ENCODE measurements around the gene KIAA0930.

Gene KIAA0930

DNA sequence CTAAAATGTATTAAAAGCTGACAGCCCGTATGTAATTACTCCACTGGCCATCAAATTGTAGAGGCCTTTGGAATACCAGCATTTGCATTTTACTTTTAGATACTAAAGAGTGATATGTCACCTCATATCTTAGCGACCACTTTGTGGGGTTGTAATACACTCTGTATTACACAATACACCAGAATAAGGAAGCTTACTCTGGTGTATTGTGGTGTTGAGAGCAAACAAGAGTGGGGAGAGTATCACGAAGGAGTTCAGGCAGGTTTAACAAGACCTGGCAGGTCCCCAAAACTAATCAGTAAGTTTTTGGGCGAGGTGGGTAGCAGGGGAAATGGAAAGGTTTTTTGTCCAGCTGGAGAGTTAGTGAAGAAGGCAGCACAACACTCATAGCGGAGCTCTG, 73.8 kb downstream of the KIAA0930 start:
- TF ChIP-seq POLR2AphosphoS5 (IDR thresholded peaks at IDR 0.05; ENCODE audit: low read depth, low read length) (no peak), SPI1 (IDR thresholded peaks at IDR 0.05; ENCODE audit: low read depth, low read length) (no peak), POU2F2 (IDR thresholded peaks at IDR 0.05; ENCODE audit: low read depth, low read length) (no peak), PAX5 (IDR thresholded peaks at IDR 0.05; ENCODE audit: insufficient read depth, low read length, severe bottlenecking) (no peak), TAF1 (IDR thresholded peaks at IDR 0.05; ENCODE audit: low read depth, low read length) (no peak), POLR2A (IDR thresholded peaks at IDR 0.05; ENCODE audit: low read depth, low read length) (no peak)
- FAIRE-seq (no peak), DNase-seq (ENCODE audit: insufficient read length, low spot score) (no peak)

GRCh38 chr22:45164270-45165088, 76.2 kb downstream of the KIAA0930 start:
- TF ChIP-seq POLR2A (IDR thresholded peaks at IDR 0.05; ENCODE audit: low read depth, low read length) (no peak), POLR2AphosphoS5 (IDR thresholded peaks at IDR 0.05; ENCODE audit: low read depth, low read length) (0 out of 2 replicates have a peak, but pooled peaks have one; percentile 2), POU2F2 (IDR thresholded peaks at IDR 0.05; ENCODE audit: low read depth, low read length) (no peak), PAX5 (IDR thresholded peaks at IDR 0.05; ENCODE audit: insufficient read depth, low read length, severe bottlenecking) (no peak), SPI1 (IDR thresholded peaks at IDR 0.05; ENCODE audit: low read depth, low read length) (no peak)
- DNase-seq (ENCODE audit: insufficient read length, low spot score) = peak; percentile 47
- peak; percentile 50 for FAIRE-seq

DNA sequence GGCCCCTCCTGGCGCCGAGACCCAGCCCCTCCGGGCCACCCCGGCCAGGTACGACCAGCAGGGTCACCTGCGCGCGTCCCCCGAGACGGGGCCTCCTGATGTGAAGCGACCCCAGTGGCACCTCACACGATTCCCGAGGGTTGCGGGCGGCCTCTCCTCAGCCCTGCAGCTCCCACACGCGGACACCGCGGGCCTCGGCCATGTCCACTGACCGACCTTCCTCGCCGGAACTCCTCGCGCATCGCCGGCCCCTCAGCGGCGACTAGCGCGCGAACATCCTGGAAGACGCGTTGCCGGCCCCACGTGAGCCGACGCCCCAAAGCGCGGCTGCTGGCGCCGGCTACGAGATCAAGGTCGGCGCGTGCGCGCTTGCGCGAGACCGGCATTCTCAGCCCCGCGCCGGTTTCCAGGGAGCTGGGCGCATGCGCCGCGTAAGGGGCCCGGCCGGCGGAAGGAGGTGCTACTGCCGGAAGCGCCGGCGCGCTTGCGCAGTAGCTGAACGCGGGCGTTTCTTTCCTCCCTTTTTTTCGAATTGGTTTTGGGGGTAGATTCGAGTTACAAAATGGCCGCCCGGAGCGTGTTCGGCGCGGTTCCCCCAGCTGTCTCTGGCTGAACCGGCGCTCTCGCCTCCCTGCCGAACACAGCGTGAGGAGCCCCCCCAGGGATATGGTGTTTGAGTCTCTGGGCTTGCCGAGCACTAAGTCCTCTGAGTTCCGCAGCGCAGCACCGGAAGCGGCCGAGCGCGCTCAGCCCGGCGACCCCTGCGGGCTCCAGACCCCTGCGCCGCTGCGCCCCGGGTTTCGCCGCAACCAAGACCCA, 77.0 kb downstream of the KIAA0930 start, which contains the start of gene NUP50:
TSS of gene NUP50 (plus strand) at position 475 of the 819 bp plus-strand sequence. CDS start 4,253 bp downstream, outside the sequence.
- TF ChIP-seq POLR2A (IDR thresholded peaks at IDR 0.05; ENCODE audit: low read depth, low read length) (peak; percentile 93), PAX5 (IDR thresholded peaks at IDR 0.05; ENCODE audit: insufficient read depth, low read length, severe bottlenecking) (no peak), POU2F2 (IDR thresholded peaks at IDR 0.05; ENCODE audit: low read depth, low read length) (no peak), POLR2AphosphoS5 (IDR thresholded peaks at IDR 0.05; ENCODE audit: low read depth, low read length) (peak; percentile 90), TAF1 (IDR thresholded peaks at IDR 0.05; ENCODE audit: low read depth, low read length) (peak; percentile 73), SPI1 (IDR thresholded peaks at IDR 0.05; ENCODE audit: low read depth, low read length) (no peak)
- peak; percentile 95 for FAIRE-seq

GRCh38 chr22:45163099-45163450, 77.6 kb downstream of the KIAA0930 start:
- FAIRE-seq (no peak), DNase-seq (ENCODE audit: insufficient read length, low spot score) (peak; percentile 16)
- TF ChIP-seq POU2F2 (IDR thresholded peaks at IDR 0.05; ENCODE audit: low read depth, low read length) (no peak), POLR2AphosphoS5 (IDR thresholded peaks at IDR 0.05; ENCODE audit: low read depth, low read length) (no peak), POLR2A (IDR thresholded peaks at IDR 0.05; ENCODE audit: low read depth, low read length) (no peak), PAX5 (IDR thresholded peaks at IDR 0.05; ENCODE audit: insufficient read depth, low read length, severe bottlenecking) (no peak), SPI1 (IDR thresholded peaks at IDR 0.05; ENCODE audit: low read depth, low read length) (no peak), TAF1 (IDR thresholded peaks at IDR 0.05; ENCODE audit: low read depth, low read length) (no peak)

More for the DNA sequence above, 77.0 kb downstream of the KIAA0930 start, which contains the start of gene NUP50:
- DNase-seq (ENCODE audit: insufficient read length, low spot score) = peak; percentile 96

- FAIRE-seq (no peak), DNase-seq (ENCODE audit: insufficient read length, low spot score) (no peak)
- TF ChIP-seq TAF1 (IDR thresholded peaks at IDR 0.05; ENCODE audit: low read depth, low read length) (no peak), PAX5 (IDR thresholded peaks at IDR 0.05; ENCODE audit: insufficient read depth, low read length, severe bottlenecking) (no peak), POU2F2 (IDR thresholded peaks at IDR 0.05; ENCODE audit: low read depth, low read length) (no peak), POLR2AphosphoS5 (IDR thresholded peaks at IDR 0.05; ENCODE audit: low read depth, low read length) (no peak), SPI1 (IDR thresholded peaks at IDR 0.05; ENCODE audit: low read depth, low read length) (no peak), POLR2A (IDR thresholded peaks at IDR 0.05; ENCODE audit: low read depth, low read length) (no peak)
Measured at GRCh38 chr22:45162531-45162930, 78.2 kb downstream of the KIAA0930 start.

GRCh38 chr22:45159652-45160462, 80.8 kb downstream of the KIAA0930 start:
- DNase-seq (ENCODE audit: insufficient read length, low spot score) = no peak
- FAIRE-seq = no peak
- TF ChIP-seq SPI1 (IDR thresholded peaks at IDR 0.05; ENCODE audit: low read depth, low read length) (no peak), TAF1 (IDR thresholded peaks at IDR 0.05; ENCODE audit: low read depth, low read length) (no peak), POU2F2 (IDR thresholded peaks at IDR 0.05; ENCODE audit: low read depth, low read length) (no peak), PAX5 (IDR thresholded peaks at IDR 0.05; ENCODE audit: insufficient read depth, low read length, severe bottlenecking) (no peak), POLR2AphosphoS5 (IDR thresholded peaks at IDR 0.05; ENCODE audit: low read depth, low read length) (no peak)

- no peak for FAIRE-seq
- no peak for DNase-seq (ENCODE audit: insufficient read length, low spot score)
- TF ChIP-seq POLR2AphosphoS5 (IDR thresholded peaks at IDR 0.05; ENCODE audit: low read depth, low read length) (no peak), TAF1 (IDR thresholded peaks at IDR 0.05; ENCODE audit: low read depth, low read length) (no peak), PAX5 (IDR thresholded peaks at IDR 0.05; ENCODE audit: insufficient read depth, low read length, severe bottlenecking) (no peak), SPI1 (IDR thresholded peaks at IDR 0.05; ENCODE audit: low read depth, low read length) (no peak), POLR2A (IDR thresholded peaks at IDR 0.05; ENCODE audit: low read depth, low read length) (no peak), POU2F2 (IDR thresholded peaks at IDR 0.05; ENCODE audit: low read depth, low read length) (no peak)
Measured at GRCh38 chr22:45157907-45158306, 82.8 kb downstream of the KIAA0930 start.

GRCh38 chr22:45155050-45155840, 85.4 kb downstream of the KIAA0930 start:
- FAIRE-seq (peak; percentile 23), DNase-seq (ENCODE audit: insufficient read length, low spot score) (no peak)
- no peak for TF ChIP-seq POLR2A (IDR thresholded peaks at IDR 0.05; ENCODE audit: low read depth, low read length)
- no peak for TF ChIP-seq POLR2AphosphoS5 (IDR thresholded peaks at IDR 0.05; ENCODE audit: low read depth, low read length)
